Embryonic facial prominence (tissue), 1 donor: ENCODE measurements around the gene TC2N.
"Not testable (repeated sequence)": the region's sequence is repeated elsewhere in the genome, so short reads cannot be mapped to it uniquely, and the experiment has no call there.

Experiments
- DNase-seq: peaks from one replicate; pipeline ENCODE4 v3.0.0-alpha.2; 2016; ENCODE audit errors: extremely low spot score

The TC2N gene

DNA sequence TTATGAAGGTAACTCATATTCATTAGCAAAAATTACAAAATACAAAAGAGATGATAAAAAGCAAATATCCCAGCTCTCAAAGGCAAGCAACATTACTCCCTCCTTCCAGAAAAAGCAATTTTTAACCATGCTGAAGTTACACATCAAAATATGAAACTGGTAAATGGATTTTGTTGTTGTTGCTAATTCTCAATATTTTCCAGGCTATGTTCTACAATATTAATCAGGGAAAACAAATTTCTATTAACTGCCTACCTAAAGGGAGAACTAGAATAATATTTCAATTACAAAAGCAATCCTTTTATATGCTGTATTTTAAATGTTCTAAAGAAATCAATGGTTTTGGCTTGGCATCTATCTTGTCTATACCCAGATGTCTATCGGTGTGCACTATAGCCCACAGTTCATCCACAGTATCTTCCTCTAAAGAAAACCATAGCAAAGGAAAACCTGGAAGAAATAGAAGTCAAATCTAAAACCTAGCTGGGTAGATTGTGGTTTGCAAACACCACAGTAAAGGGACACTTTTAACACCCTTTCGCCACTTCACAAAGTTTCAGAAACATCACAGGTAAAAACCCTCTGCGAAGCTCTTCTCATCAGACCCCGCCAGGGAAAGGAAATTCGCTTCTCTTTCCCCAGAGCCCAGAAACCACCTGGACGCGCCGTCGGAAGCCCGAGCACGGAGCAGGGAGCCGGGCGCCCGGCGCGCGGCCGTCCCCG is 32.0 kb downstream of the TC2N start:
- no peak for DNase-seq

DNA sequence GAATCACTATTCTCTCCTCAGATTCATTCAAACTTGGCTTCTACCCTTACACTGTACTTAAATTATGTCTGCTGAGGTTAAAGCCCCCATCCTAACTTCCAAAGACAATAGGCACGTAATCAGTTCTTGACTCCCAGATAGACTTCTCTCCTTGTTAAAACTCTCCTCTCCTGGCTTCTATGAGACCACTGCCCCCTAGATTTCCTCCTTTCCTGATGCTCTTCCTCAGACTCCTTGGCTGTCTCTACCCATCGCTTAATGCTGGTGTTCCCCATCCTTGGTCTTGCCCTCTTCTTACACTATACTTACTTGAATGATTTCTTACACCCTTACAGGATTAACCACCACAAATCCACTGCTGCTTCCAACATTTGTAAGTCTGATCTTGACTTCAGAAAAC is 32.8 kb downstream of the TC2N start:
- no peak for DNase-seq

DNA sequence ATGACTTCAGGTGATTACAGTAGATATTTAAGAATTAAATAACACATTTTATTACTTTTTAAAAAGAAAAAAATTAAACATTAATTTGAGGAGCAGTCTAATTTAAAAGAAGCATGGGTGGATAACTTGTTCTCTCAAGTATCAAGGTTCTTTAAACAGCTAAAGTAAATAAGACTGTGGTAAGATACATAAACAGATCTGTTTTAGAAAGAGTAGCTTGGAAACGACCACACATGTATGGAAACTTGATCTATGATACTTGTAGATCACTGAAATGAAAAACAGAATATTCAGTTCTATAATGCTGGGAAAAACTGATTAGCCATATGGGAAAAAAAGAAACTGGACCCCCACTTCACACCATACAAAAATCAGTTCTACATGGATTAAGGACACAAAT is 36.0 kb downstream of the TC2N start:
- no peak for DNase-seq

DNA sequence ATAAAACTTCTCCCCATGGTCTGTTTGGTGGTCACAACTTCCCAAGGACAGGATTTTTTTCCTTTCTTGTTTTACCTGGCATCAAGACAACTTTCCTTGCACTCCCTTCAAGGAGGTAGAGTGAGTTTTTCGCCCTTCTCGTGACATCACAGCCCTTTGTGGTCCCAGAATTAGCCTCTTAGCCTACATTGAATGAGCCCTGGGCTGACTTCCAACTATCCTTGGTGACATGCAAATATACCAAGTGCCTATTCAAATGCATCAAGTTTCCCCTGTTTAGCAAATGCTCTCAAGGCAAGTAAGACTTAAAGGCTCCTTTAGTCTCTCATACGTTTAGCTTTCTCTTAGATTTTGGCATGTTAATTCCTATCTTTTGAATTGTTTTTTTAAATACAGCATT is 36.6 kb downstream of the TC2N start:
- DNase-seq = no peak

DNA sequence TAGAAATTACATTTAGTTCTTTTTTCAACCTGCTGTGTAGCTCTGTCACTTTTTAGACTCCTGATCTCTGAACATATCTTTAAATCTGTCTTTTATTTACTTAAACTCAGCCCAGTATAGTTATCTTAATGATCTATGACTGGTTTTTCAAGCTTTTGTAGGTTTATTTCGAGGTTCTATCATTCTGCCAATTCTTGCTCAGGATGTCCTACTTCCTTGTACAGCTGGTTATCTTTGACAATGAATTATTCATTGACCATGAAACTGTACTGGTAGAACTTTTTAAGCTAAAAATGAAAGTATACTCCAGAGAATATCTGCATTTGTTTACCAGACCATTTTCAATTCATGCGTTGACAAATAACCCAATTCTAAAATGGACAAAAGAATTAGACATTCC is 37.8 kb downstream of the TC2N start:
- DNase-seq = no peak

DNA sequence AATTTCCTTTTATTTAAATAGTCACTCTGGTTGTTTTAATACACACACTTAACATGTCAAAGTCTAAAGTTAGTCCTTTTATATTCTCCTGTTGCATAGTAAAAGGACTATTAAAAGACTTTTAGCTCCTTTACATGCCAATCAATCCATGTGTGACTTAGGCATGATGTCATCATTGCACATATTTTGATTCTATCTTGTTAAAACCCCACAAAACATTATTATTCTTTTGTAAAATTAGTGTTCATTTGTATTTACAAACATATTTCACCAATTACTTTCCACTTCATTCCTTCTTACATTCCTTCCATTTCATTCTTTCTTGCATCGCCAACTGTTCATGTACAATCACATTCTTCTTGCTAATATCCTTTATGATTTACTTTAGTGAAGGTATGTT is 39.6 kb downstream of the TC2N start:
- DNase-seq = no peak

DNA sequence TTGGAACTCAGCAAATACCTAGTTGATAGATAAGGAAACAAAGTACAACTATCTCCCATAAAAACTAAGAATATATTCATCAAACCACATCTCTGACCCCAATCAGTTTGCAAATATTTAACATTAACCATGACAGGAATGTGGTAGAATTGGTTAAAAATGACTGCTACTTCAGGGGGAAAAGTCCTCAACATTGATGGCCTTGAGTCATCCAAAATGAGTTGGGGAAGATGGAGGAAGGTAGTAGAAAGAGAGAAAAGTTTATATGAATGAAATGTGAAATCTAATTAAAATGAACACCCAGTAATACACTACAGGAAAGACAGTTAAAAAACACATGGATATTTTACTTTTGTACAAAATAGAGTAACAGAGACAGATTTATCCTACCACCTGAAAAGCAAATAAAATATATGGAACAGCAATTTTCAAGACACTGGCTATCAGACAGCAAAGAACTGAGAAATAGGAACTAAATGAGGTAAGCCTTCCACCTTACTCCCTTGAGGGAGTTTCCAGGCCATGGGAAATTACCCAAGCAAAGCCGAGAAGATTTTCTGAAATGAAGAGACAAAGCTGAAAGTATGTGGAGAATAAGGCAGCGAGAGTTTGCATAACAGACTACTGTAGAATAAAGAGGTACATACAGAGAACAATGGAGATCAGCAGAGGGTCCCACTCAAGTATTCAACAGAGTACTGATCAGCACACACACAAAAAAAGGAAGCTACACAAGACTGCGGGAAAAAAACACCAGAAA is 49.6 kb downstream of the TC2N start:
- no peak for DNase-seq

DNA sequence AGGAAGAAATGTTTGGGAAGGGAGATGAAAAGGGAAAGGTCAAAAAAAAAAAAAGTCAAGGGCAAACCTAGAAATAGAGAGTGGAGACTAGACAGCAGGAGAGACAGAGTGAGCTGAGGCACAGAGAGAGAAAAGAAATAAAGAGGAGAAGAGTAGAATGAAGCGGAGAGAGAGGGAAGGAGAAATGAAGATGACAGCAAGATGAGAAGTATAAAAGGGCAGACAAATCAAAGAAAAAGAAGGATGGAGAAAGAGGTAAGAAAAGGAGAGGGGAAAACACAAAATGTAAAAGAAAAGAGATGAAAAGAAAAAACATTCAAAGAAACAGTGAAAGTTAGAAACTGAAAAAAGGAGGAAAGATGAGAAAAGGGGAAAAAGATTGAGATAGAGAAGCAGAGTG is 53.0 kb downstream of the TC2N start:
- no peak for DNase-seq

DNA sequence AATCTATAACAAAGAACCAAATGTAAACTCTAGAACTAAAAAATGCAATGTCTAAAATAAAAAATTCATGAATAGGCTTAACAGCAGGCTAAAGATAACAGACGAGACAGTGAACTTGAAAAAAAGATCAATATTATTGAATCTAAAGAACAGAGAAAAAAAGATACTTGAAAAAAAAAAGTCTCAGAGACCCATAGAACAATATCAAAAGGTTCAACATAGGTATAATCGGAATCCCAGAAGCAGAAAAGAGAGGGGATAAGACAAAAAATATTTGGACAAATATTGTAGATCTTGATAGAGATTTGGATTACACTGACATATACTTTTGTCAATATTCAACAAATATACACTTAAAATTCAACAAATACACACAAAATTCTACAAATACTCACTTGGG is 56.6 kb downstream of the TC2N start:
- DNase-seq = no peak

DNA sequence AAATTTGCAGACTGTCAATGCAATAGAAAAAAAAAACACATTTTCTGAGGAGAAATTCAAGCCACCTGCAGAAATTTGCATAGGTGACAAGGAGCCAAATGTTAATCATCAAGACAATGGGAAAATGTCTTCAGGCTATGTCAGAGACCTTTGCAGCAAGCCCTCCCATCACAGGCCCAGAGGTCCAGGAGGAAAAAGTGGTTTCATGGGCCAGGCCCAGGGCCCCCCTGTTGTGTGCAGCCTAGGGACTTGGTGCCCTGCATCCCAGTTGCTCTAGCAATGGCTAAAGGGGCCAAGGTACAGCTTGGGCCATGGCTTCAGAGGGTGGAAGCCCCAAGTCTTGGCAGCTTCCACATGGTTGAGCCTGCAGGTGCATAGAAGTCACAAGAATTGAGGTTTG is 60.6 kb downstream of the TC2N start:
- no peak for DNase-seq

DNA sequence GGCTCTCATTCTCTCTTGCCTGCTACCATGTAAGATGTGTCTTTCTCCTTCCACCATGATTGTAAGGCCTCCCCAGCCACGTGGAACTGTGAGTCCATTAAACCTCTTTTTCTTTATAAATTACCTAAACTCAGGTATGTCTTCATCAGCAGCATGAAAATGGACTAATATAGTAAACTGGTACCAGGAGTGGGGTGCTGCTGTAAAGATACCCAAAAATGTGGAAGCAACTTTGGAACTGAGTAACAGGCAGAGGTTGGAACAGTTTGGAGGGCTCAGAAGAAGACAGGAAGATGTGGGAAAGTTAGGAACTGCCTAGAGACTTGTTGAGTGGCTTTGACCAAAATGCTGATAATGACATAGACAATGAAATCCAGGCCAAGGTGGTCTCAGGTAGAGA is 61.2 kb downstream of the TC2N start:
- DNase-seq = not testable (repeated sequence)

DNA sequence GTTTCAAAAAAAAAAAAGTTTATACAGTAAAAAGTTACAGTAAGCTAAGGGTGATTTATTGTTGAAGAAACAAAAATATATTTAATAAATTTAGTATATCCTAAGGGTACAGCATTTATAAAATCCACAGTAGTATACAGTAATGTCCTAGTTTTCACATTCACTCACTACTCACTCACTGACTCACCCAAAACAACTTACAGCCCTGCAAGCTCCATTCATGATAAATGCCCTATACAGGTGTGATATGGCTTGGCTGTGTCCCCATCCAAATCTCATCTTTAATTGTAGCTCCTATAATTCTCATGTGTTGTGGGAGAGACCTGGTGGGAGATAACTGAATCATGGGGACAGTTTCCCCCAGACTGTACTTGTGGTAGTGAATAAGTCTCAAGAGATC is 61.7 kb downstream of the TC2N start:
- DNase-seq = no peak

DNA sequence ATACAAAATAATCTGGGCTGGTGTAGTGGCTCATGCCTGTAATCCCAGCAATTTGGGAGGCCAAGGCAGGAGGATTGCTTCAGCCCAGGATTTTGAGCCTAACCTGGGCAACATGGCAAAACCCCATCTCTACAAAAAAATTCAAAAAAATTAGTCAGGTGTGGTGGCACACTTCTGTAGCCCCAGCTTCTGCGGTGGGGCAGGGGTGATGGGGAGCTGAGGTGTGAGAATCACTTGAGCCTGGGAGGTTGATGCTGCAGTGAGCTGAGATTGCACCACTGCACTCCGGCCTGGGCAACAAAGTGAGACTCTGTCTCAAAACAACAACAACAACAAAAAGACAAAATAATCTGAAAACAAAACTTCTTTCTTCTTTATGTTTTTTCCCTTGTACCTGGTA is 66.0 kb downstream of the TC2N start:
- no peak for DNase-seq

DNA sequence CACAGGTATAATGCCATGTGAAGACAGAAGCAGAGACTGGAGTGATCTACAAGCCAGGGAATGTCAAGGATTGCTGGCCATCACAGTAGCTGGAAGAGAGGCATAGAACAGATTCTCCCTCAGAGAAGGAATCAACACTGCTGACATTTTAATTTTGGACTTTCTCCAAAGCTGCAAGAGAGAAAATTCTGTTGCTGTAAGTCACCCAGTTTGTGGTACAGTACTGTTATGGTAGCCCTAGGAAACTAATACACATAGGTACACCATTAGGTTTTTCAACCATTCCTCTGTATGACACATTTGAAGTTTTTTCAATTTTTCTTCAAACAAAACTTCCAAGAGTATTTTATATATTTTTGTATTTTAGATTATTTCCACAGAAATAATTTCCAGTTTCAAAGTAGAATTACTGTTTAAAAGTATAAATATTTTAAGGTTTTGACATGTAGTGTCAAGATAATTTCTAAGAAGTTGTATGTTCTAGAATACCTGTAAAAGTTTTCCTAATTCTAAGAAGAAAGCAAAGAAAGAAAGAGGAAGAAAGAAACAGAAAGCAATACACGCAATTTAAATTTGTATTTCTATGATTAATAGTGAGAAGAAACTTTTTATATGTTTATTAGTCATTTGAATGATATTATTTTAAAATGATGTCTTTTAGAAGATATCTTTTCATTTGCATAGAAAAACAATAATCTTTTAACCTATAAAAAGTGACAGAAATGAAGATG is 70.6 kb downstream of the TC2N start:
- DNase-seq = no peak

DNA sequence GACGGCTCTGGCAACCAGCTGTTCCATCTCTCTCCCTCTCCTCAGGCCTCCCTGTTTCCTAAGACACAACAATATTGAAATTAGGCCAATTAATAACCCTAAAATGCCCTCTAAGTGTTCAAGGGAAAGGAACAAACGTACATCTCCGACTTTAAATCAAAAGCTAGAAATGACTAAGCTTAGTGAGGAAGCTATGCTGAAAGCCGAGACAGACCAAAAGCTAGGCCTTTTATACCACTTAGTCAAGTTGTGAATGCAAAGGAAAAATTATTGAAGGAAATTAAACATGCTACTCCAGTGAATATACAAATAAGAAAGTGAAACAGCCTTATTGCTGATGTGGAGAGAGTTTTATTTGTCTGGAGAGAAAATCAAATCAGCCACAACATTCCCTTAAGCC is 73.6 kb downstream of the TC2N start:
- DNase-seq = no peak

DNA sequence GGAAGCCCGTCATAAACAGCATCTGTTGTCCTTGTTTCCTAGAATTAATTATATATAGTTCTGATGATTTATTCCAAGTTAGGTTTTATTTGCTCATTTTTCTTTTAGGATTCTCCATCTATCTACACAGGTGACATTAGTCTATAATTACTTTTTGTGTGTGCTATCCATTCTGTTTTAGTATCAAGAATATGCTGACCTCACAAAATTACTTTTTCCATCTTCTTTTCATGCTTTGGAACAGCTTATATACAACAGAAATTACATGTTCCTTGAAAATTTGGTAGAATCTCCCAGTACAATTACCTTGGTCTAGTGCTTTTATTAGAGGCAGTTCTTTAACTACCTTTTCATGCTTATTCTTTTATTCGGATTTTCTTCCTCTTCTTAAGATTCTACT is 81.1 kb downstream of the TC2N start:
- no peak for DNase-seq

DNA sequence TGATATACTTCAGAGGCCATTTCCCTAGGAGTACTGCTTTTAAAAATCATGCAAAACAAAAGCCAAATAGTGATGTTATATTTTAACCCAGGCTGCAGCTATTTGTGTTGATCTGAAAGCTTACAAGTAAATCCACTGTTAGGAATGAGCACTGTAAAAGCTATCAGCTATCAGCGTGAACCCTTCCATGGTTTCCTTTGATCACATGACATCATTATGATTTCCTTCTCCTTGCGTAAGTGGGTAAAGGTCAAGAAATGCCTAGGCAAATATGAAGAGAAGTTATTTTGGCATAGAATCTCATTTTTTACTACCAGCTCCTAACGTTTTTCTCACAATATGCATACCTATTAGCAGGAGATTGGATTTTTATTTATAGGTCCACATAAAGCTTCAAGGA is 86.9 kb downstream of the TC2N start:
- no peak for DNase-seq

DNA sequence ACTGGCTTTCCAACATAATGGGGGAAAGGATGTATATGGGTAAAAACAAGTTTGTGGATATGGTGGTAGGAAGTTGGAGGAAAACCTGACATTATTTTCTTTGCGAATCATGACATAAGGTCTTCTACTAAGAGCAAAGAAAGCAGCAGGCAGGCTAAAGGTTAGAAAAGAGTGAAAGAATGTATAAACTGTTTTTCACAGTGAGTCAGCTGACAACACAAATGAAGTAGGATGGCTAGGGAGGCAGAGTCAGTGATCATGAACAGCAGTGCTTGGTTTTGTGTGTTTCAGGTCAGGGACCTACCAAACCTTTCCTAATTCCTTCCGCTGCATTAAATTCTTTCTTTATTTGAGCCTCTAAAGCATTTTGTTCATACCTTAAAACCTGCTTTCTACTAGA is 89.1 kb downstream of the TC2N start:
- DNase-seq = no peak

DNA sequence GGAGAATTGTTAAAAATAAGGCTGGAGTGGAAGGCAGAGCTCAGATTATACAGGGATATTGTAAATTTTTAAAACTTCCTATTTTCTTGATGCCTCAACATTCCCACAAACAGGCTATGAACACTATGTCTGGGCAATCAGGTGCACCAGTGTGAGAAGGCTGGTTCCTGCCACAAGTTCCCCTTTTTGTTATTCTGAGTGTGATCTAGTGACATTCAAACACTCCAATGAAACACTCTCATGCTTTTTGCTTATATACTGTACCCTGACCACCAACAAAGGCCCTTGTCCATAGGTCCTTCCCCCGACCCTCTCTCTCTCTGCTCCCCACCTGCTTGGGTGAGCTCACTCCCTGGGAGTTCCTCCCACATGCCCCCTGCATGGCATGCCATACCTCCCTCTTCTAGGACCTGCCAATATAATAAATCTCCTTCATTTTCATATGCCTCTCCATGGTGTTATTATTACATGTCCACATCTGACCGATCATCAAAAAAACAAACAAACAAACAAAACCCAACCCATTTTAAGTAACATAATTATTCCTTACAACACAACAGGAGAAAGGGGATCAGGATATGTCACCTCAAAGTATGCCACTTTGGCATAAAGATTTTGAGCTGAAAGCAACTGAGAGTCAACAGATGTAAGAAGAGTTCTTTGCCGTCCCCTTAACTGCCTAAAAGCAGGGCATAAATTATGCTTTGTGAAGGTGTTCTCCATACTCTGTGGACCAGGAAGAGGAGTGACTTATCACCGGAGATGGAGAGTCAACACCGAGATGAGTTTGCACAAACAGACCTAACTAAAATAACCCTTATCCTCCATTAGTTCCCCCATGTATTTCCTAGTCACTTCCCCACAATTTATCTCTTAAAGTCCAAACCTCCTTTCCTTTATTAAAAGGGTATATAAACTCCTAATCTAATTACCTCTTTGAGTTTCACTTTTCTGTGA is 92.9 kb downstream of the TC2N start:
- DNase-seq = no peak

DNA sequence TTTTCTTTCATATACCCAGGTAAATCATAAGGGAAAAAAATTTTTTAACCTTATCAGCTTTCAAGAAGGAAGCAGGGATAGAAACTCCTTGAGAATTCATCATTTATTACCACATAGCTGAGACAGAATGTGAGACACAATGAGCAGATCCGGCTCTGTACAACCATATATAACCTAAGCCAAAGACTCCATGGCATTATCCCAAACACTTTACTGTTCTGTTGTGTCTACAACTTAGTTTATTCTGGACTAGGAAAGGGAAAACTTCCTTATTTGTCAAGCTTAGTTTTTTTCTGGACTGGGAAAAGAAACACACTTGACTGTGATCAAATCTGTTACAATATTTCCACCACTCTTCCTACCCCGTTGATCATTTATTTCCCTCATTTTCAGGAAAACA is 97.2 kb downstream of the TC2N start:
- no peak for DNase-seq

DNA sequence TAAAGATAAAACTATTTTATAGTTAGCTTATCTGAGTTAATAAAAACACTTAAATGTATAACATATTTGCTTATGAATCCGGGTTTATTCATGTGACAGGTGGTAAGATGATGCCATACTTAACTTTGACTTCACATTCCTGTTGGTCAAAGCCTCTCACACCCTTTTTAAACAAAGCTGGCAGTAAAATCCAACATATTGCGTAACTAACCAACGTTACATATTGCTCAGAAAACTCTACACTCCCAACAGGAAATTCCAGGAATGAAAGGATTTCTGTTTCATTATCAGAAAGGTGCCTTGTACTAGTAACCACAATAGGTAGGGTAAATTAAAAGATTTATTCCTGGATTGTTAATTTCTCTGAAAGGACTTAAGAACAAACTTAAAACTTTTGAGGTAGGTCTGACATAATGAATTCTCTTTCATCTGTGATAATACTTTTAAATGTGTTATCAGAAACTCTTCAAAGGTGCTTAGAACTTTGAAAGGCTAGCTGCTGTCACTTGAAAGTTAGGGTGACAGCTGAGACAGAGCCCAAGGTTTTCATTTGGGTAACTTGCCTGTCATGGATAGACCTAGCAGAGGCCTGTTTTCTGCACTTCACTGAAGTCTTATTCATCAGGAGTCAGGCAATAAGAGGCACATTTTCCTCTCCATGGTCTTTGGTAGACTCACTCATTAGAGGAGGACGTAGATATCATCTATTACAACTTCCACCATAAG is 111.6 kb downstream of the TC2N start:
- DNase-seq = no peak
